Brain microvascular endothelial cell (primary cell): Measurements from ENCODE around the gene HIVEP3.
"Not testable (repeated sequence)": the region's sequence is repeated elsewhere in the genome, so short reads cannot be mapped to it uniquely, and the experiment has no call there.

Experiments
- DNase-seq: peaks from one replicate; pipeline ENCODE4 v3.0.0-alpha.2; 2020
- H3K27ac ChIP-seq: fragments of 250-450 bp; sonication (Bioruptor Pico); 2 replicates; pipeline ENCODE4 v1.5.1; 2020; ENCODE audit warnings: mild to moderate bottlenecking, moderate library complexity
- H3K27me3 ChIP-seq: fragments of 250-450 bp; sonication (Bioruptor Pico); replicated peaks from 2 replicates; pipeline ENCODE4 v1.5.1; 2020; ENCODE audit warnings: mild to moderate bottlenecking
- H3K36me3 ChIP-seq: fragments of 250-450 bp; sonication (Bioruptor Pico); replicated peaks from 2 replicates; pipeline ENCODE4 v1.5.1; 2020; ENCODE audit warnings: mild to moderate bottlenecking
- H3K4me3 ChIP-seq: 2 replicates; pipeline ENCODE4 v1.5.1; 2011; ENCODE audit warnings: low read depth, mild to moderate bottlenecking, control low read depth, low read length, moderate library complexity
- CTCF ChIP-seq: IDR thresholded peaks from 2 replicates; pipeline ENCODE4 v1.5.1; 2011; ENCODE audit warnings: low read depth, mild to moderate bottlenecking, moderate library complexity, low read length, control low read depth, inconsistent platforms; ENCODE audit errors: missing control alignments
- in situ Hi-C: cut with HindIII; loops from 2 replicates; pipeline ENCODE4 v1.10.0; 2017; ENCODE audit warnings: low sequenced_read_pairs, low pct_ligation_motif_present

The HIVEP3 gene

DNA sequence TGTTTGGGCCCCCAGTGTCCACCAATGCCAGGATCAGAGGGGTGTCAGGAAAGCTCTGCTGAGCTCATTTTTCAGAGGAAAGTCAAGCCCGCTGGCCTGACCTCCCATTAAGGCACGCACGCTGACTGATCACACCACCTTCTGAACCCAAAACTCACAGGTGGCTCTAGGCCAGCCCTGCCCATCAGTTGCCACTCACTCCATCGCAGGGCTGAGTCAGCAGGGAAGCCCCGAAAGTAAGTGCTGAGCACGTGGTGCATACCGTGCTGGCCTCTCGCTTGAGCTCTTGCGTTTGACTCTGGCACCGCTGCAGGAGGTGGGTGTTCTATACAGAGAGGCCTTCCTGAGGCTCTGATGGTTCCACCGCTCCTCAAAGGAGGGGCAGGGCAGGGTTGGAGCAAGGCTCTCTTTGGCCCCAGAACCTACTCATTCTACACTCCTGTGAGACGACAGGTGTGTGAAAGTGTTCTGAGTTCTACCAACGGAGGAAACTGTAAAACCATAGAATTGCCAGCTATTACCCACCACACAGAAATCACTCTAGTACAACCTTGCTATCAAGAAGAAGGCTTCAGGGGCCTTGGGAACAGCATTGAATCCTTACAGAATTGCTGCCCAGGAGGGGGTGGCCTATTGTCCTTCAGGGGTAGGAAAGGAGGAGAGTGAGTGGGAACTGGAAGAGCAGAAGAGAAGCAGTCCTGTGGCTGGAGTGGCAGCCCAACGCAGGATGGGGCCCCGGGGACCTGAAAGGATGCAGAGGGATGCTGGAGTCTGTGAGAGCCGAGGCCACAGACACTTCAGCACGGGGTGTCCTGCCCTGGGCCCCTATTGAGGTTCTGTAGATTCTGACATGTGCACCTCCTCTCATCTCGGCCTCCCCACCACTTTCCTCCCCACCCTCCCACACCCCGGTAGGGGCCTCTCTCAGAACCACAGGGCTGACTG, 219.5 kb downstream of the HIVEP3 start:
- no peak for TF ChIP-seq CTCF
- DNase-seq = no peak
- Histone ChIP-seq H3K27me3 (no peaks in the 10 kb centered on the region), H3K27ac (no peak overlapping the region), H3K4me3 (no peak overlapping the region), H3K36me3 (no peaks in the 10 kb centered on the region)
- in situ Hi-C loops = no loop called here

DNA sequence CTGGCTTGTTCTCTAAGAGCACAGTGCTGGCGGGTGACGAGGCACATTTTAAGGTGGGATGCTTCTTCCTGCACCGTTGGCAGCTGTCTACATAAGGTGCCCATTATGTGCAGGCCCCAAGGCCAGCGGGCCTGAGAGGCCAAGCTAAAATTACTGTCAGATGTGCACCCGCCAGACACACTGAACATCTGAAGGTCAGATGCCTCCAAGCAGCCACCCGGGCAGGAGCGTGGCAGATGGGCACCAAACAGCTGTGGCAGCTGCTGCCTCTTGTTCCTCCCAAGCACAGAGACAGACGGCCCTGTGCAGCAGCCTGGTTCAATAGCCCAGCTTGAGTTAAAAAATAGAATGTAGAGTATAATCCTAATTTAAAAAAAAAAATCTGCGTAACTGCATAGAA, 222.3 kb downstream of the HIVEP3 start:
- TF ChIP-seq CTCF = no peak
- Histone ChIP-seq H3K27me3 (no peaks in the 10 kb centered on the region), H3K4me3 (no peak overlapping the region), H3K36me3 (no peaks in the 10 kb centered on the region), H3K27ac (no peak overlapping the region)
- in situ Hi-C loops = no loop called here
- DNase-seq = no peak

DNA sequence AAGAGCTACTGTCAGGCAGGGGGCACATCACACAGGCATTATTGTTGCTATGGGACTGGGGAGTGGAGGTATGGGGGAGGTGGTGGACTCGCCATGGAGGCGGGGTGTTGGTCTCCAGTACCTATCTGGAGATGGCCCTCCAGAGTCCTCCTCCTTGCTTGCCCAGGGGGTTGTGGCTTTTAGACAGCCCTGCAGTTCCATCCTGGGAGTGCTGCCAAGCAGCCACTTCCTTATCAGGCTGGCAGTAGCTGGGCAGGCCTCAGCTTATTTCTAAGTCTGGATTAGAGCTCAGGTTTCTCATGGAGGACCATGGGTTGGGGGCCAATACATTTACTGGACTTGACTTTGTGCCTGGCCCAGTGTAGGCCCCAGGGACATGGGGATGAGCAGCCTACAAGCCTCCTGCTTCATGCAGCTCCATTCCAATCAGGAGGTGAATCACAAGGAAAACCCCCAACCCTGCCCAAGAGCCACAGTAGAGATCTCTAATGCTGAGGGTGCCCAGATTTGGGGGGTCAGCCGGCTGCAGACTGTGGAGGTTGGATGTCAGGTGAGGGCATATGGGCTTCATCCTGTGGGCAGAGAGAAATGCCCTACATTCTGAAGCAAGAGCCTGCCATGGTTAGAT, 223.5 kb downstream of the HIVEP3 start:
- no peak for TF ChIP-seq CTCF
- Histone ChIP-seq H3K27ac (no peak overlapping the region), H3K27me3 (no peaks in the 10 kb centered on the region), H3K36me3 (no peaks in the 10 kb centered on the region), H3K4me3 (no peak overlapping the region)
- in situ Hi-C loops = no loop called here
- DNase-seq = no peak

DNA sequence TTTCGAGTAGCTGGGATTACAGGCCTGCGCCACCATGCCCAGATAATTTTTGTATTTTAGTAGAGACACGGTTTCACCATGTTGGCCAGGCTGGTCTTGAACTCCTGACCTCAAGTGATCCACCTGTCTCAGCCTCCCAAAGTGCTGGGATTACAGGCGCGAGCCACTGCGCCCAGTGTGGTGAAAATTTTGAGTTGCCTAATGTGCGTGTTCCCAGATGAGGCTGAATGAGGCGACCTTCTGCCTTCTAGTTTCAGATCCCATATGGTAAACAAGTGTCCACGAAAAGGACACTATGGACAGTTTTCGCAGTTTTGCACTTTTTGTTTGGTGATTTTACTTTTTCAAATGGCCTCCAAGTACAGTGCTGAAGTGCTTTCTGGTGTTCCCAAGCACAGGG, 226.8 kb downstream of the HIVEP3 start:
- not testable (repeated sequence) for H3K27ac ChIP-seq

GRCh38 chr1:41691424-41691823, 227.3 kb downstream of the HIVEP3 start:
- DNase-seq = no peak
- Histone ChIP-seq H3K27ac (no peak overlapping the region), H3K36me3 (no peaks in the 10 kb centered on the region), H3K4me3 (no peak overlapping the region), H3K27me3 (no peaks in the 10 kb centered on the region)
- no peak for TF ChIP-seq CTCF
- in situ Hi-C loops = no loop called here

More for the DNA sequence above, 226.8 kb downstream of the HIVEP3 start:
- H3K36me3 ChIP-seq, DNase-seq, H3K27me3 ChIP-seq, H3K4me3 ChIP-seq, in situ Hi-C loops: not testable (repeated sequence)

- in situ Hi-C loops = no loop called here
- no peak for DNase-seq
- Histone ChIP-seq H3K27ac (no peak overlapping the region), H3K4me3 (no peak overlapping the region), H3K36me3 (no peaks in the 10 kb centered on the region), H3K27me3 (no peaks in the 10 kb centered on the region)
- TF ChIP-seq CTCF = no peak
Measured at GRCh38 chr1:41690331-41690730, 228.4 kb downstream of the HIVEP3 start.
